ENCODE results near the gene VAV2.

Gene VAV2

DNA sequence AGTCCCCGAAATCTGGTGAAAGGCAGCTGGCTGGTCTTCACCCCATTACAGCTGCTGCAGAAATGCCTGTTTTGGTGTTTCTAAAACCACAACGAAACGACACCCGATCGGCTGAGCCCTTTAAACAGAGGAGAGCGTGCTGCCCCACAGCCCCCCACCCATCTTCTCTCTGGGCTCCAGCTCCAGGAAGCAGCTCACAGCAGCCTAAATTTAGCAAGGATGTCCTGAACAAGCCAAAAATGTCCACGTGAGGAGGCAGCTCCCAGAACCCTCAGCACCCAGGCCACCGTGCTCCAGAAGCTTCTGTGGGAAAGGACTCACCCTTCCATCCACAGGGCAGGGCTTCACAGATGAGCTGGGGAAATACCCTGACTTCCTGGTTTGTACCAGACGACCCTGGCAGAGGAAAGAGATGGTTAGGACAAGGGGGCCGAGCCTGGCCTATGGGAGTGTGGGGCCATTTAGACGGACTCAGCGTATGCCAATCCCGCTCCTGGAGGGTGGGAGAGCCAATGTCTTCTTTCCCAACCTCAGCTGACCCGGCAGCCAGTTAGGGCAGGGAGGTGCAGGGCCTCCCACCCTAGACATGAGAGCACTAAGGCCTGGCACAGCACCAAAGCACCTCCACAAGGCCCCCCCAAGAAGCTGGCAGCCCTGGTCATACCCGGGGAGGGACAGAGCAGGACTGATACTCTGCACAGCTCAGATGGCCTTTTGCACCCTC lies 214.9 kb downstream of the VAV2 start:
- TF ChIP-seq, protein P1, sequence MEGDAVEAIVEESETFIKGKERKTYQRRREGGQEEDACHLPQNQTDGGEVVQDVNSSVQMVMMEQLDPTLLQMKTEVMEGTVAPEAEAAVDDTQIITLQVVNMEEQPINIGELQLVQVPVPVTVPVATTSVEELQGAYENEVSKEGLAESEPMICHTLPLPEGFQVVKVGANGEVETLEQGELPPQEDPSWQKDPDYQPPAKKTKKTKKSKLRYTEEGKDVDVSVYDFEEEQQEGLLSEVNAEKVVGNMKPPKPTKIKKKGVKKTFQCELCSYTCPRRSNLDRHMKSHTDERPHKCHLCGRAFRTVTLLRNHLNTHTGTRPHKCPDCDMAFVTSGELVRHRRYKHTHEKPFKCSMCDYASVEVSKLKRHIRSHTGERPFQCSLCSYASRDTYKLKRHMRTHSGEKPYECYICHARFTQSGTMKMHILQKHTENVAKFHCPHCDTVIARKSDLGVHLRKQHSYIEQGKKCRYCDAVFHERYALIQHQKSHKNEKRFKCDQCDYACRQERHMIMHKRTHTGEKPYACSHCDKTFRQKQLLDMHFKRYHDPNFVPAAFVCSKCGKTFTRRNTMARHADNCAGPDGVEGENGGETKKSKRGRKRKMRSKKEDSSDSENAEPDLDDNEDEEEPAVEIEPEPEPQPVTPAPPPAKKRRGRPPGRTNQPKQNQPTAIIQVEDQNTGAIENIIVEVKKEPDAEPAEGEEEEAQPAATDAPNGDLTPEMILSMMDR (IDR thresholded peaks at IDR 0.05), result no peak

DNA sequence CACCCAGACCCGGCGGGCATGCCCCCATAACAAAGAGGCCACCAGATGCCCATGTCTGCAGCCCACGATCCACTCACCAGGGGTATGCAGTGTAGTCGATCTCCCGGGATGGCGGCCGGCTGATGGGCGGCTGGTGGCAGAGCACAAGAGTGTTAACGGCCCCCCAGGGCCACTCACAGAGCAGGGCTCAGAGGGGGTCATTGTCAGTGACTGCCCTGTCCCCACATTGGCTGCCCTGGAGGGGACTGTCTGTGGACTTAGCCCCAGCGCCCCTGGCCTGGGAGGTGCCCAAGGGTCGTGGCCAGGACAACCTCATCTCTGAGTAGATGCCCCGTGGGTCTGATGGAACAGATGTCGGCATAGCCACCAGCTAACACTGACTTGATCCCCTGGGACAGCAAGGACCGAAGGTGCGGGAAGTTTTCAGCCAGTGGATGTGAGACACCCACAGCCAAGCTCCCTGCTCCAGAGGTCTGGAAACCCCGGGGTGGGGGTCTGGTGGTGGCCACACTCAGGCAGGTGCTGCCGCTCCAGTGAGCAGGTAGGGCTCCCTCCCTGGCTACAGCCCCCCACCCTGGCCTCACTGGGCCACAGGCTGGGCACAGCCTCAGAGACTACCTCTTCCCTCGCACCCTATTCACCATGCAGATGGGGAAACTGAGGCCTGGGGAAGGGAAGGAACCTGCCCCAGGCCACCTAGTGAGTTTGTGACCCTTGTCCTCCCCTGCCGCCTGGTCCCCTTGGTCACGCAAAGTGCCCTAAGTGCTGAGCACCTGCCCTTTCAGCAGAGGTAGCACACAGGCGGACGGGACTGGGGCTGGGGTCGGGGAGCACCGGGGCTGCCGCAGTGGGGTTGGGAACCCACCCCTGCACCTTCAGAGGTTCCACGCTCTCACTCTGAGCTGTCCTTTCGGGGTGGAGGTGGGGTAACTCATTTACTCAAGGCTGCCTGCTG lies 215.9 kb downstream of the VAV2 start:
- TF ChIP-seq, protein P1 (IDR thresholded peaks at IDR 0.05), result no peak

GRCh38 chr9:133775291-133775690 lies 216.8 kb downstream of the VAV2 start:
- TF ChIP-seq, protein P1 (IDR thresholded peaks at IDR 0.05), result no peak

GRCh38 chr9:133774799-133775198 lies 217.3 kb downstream of the VAV2 start:
- TF ChIP-seq, protein P1 (IDR thresholded peaks at IDR 0.05), result no peak

DNA sequence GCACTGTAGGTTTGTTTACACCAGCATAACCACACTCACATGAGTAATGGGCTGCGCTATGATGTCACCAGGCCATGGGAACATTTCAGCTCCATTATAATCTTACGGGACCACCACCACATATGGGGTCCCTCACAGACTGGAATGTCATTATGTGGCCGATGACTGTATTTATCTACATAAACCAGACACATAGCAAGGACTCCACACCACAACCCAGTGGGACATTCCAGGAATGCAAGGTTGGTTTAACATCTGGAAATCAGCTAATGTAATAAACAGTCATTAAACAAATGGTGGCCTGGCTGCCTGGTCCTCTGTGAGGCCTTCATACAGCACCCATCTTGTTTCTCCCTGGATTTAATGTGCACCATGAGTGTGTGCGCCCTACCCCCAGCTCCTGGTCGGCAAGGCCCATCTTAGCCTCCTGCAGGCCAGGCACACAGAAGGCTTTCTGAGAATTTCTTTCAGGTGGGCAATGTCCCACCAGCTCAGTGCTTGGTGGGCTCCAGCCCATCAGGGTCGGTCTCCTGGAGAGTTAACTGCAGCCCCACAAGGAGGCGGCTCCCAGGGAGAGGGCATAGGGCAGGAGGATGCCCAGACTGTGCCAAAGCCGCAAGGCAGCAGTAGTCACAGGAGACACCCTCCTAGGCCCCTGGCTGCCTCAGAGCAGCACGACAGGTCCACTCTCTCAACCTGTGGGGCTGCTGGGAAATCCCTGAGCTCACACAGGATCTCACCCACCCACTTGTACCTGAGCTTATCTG lies 218.1 kb downstream of the VAV2 start:
- TF ChIP-seq, protein P1 (IDR thresholded peaks at IDR 0.05), result no peak

GRCh38 chr9:133772581-133772980 lies 219.5 kb downstream of the VAV2 start:
- TF ChIP-seq, protein P1 (IDR thresholded peaks at IDR 0.05), result no peak
